GM12864 (cell line): ENCODE data around the gene ADAMTS18.

Experiments used
- DNase-seq: peaks from one replicate; pipeline ENCODE4 v3.0.0-alpha.2; 2011; ENCODE audit warnings: low read depth
- H3K4me3 ChIP-seq: 2 replicates; pipeline ENCODE4 v1.5.1; 2011; ENCODE audit warnings: mild to moderate bottlenecking, low read depth, low read length, control low read depth
- TF ChIP-seq, protein P1 (sequence below): IDR thresholded peaks from 2 replicates; pipeline ENCODE4 v1.5.1; 2011; ENCODE audit warnings: low read depth, mild to moderate bottlenecking, moderate library complexity, low read length, control low read depth, inconsistent platforms; ENCODE audit errors: missing control alignments

Gene ADAMTS18

DNA sequence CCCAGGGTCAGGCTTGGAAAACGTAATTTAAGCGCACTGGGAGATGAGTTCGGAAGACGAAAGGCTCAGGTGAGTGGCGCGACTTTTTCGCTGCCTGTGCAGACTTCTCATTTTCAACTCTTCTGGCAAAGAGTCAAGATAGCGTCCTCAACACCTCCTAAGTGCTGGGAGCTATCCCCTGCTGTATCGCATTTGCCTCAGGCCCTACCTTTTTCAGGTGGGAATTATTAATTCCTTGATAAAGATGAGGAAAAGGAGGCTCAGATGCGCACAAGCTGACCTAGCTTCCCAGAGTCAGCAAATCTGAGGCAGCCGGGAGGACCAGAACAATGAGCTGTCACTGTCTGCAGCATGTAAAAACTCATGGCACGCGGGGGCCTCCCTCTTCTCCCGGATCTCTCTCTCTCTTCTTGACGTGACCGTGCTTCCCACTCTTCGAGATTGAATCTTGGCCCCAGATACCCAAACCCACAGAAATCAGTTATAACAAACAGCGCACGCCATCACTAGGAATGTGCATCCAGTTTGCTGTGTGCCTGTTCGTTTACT lies 512 bp upstream of the ADAMTS18 start:
- no peak for DNase-seq
- TF ChIP-seq, protein P1, sequence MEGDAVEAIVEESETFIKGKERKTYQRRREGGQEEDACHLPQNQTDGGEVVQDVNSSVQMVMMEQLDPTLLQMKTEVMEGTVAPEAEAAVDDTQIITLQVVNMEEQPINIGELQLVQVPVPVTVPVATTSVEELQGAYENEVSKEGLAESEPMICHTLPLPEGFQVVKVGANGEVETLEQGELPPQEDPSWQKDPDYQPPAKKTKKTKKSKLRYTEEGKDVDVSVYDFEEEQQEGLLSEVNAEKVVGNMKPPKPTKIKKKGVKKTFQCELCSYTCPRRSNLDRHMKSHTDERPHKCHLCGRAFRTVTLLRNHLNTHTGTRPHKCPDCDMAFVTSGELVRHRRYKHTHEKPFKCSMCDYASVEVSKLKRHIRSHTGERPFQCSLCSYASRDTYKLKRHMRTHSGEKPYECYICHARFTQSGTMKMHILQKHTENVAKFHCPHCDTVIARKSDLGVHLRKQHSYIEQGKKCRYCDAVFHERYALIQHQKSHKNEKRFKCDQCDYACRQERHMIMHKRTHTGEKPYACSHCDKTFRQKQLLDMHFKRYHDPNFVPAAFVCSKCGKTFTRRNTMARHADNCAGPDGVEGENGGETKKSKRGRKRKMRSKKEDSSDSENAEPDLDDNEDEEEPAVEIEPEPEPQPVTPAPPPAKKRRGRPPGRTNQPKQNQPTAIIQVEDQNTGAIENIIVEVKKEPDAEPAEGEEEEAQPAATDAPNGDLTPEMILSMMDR, result no peak
- H3K4me3 ChIP-seq, result no peak overlapping the region

DNA sequence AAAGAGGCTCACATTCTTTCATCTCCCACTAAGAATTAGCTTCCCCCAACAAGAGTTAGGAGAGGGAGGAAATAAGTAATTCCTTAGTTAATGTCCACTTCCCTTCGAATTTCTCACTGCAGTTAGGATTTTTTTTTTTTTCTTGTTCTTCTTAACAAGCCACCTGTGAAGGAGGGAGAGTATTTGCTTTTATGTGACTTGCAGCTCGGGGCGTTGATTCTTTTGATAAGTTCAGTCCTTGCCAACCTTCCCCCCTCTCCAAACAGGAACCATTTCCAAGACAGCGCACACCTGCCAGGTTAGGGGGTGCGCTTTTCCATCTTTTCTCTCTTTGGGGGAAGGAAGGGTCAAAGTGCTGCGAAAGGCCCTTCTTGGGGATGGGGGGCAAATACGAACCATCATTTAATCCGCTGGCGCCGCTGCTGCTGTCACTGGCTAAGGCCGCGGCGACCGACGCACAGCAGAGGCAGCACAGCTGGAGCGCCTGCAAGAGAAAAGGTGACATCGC lies 758 bp downstream of the ADAMTS18 start:
- no peak overlapping the region for H3K4me3 ChIP-seq
- TF ChIP-seq, protein P1, result no peak
- DNase-seq, result no peak

DNA sequence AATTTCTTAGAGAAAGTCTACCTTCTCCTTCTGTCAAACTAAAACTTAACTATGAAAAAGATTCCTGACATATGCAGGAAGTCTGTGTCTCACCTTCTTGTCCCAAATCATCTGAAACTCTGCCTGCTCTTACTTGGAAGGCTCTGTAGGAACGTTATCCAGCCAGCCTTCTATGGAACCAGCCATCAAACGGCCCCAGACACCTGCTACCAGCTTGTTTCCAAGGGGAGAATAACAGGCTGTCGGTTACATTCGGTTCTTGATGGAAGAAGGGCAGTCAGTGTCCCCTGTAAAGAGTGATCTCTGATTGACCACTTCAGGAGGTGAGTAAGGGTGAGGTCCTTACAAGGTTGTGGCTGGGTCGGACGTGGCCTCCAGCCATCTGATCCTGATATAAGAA lies 1.7 kb downstream of the ADAMTS18 start:
- TF ChIP-seq, protein P1, result no peak
- DNase-seq, result no peak

DNA sequence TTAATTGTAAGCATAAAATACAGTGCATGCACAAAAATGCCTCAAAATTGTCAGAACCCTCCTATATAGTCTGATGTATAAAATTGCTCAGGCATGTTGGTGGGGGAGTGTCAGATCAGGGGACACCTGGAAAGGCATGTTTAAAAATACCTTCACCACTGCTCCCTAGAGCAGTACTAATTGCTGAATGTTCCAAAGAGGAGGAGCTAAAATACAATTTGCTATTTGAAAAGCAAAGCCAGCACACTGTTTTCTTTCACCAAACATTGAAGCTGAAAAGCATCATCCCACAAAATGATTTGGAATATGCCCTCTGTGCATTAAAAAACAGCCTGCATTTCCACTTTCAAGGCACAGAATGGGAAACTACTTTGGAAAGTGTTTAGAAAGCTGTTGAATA lies 2.6 kb downstream of the ADAMTS18 start:
- DNase-seq, result no peak
- TF ChIP-seq, protein P1, result no peak
- H3K4me3 ChIP-seq, result no peak overlapping the region

More for the DNA sequence above, 1.7 kb downstream of the ADAMTS18 start:
- H3K4me3 ChIP-seq, result no peak overlapping the region

DNA sequence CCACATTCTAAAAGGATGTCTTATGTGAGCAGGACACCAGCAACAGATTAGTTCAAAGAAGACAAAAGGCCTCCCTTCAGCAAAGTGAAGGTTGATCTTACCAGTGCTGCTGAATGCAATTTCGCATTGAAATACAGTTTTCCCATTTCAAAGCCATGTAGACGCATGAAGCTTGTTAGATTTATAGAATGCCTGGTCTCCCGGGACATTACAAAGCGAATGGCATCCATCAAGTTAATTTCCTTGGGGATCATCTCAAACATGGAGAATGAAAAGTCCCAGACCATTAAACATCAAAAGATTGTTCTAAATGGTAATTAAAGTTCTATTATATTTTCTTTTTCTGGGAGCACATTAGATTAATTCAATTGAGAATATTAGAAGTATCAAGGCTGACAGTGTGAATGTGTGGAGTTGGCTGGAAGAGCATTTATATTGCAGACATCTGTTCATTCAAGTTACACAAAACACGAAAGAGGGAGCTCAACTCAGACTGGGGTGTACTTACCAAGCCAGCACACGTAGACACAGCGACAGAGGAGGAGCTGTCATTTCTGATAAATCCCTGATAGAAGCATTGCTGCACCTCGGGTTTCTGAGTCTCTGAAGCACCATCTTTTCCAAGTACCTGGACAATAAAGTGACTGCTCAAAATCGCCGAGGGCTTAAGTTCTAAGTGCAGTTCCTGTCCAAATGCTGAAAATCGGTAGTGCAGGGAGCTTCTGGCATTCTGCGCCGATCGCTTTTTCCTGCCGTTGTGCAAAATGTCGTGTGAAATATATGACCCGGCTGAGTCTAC lies 3.8 kb downstream of the ADAMTS18 start:
- TF ChIP-seq, protein P1, result no peak
- no peak for DNase-seq
- H3K4me3 ChIP-seq, result no peak overlapping the region

DNA sequence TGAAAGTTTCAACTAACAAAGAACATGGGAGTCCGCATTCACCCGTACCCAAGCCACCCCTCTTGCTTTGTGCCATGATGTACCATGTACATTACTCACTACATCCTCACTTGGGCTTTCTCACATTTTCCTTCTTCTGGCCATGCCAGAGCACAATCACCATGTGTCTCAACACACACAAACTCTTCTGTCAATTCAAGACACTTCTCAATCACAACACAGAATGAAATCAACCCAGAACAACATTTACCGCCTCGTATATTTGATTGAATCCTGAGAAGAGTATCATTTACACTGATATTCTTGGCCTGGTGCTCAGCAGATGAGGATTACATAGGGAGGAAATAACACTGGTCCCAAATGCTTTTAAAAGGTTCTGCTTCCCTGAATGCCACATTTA lies 4.5 kb downstream of the ADAMTS18 start:
- TF ChIP-seq, protein P1, result no peak
- no peak for DNase-seq

More for the DNA sequence above, 4.5 kb downstream of the ADAMTS18 start:
- H3K4me3 ChIP-seq, result no peak overlapping the region
